Measurements from ENCODE around the gene ADAMTS6. TPM values are rescaled to one million over a fixed set of nuclear protein-coding genes. Genes with fewer than 3 reads are reported as not detected.

Gene ADAMTS6
- total RNA-seq, 1 donor from 2014 or later: 17.0 TPM

DNA sequence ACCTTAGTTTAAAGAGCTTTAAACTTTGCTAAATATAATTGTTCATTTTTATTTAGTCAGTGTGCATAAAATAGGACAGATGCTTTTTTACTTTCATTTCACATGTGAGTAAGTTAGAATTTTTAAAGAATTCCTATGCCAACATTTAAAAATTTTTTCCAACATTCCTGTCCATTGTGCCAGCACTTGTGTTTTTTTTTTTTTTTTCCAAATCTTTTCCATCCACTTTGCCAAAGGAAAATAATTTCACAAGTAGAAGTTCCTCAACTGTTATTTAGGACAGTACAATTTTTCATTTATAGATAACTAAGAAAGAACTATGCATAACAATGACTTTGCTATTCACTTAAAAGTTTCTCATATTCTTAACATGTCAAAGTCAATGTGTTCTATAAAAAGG lies 189.5 kb downstream of the ADAMTS6 start:
- DNase-seq (ENCODE audit: low read depth): no peak

DNA sequence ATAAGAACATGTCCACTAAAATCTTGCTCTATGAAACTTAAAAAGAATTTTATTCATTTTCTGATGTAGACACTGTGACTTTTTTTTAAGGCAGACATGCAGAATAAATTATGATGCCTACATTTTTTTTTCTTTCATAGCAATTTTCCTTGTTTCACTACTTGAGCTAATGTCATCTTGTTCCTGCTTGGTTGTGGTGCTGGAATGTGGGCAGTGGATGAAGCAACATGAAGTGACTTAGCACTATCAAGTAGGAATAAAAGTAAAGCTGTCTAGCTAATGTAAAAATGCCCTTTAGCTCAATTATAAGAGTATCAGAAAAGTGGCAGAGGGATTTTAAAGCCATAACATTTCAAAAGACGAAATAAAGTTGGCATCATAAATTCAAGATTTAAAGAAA lies 191.0 kb downstream of the ADAMTS6 start:
- DNase-seq (ENCODE audit: low read depth): peak; percentile 20

DNA sequence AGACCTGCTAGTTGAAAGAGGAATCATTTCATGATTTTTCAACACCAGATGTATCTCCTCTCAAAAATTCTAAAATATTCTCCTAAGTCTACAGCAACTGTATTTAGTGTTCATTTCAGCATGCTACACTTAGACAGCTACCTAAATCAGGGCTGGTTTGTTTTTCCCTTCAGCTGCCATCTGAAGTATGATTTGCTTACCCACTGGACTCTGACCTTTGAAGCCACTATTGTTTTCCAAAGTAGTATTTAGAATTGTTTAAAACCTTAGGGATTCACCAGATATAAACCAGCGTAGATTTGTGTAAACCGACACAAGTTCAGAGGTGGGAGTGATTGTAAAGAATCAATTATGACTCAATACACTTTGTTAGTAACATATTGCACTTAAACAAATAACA lies 193.1 kb downstream of the ADAMTS6 start:
- DNase-seq (ENCODE audit: low read depth): no peak

DNA sequence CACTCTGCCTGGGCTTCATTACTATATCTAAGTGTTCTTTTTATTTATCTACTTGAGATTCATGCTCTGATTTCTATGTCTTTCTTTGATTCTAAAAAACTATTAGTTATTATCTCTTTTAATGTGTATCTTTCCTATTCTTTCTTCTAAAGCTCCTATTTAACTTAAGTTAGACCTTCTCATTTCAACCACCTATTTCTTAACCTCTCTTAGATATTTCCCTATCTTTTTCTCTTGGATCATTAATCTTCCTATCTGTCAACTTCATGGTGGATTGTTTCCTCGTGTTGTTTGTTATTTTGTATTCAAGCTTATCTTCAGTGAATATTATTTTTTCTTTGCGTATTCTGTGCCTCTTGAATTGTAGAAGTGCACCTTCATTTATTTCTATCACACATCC lies 202.1 kb downstream of the ADAMTS6 start:
- DNase-seq (ENCODE audit: low read depth): no peak

DNA sequence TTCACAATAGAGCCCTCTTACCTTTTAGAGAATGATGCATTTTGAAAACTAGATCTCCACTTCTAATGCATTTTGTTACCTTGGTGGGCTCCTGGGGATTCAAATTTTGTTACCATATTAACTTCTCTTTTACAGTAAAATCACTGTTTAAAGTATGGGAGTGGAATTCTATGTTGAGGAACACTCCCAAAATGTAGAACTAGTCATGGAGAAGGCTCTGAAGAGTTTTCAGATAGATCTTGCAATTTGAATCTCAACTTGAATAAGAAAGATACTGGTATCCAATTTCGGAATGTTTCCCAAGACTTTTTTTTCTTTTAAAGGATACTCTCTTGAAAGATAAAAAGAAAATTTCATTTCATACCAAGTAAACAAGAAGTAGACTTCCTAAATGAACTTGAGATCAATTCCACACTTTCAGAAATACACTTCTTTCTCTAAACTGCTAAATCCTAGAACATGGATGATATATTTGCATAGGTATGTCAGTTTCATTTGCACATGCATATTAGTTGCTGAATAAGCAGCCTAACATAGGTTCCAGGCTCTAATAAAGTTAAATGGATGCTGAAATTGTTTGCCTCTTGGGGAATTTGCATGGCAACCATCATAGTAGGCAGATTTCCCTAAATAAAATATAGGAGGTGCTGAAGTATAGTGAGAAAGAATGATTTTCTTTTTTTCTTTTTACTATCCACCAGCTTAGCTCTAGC lies 205.4 kb downstream of the ADAMTS6 start:
- DNase-seq (ENCODE audit: low read depth): no peak

DNA sequence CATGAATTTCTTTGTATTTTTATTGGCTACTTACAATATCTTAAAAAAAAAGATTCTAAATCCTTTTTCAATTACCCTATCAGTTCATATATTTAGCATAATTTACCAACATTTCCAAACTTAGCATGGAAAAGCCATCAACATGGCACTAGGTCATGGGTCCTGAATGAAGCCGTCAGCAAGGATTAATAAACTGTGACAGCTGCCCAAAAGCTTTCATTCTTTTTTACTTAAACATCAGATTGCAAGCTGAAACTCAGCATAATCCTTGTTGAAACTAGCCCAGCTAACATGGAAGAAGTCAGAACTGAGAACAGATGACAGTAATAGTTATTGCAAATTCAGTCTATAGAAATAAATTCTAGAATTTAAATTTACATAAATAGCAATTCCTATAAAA lies 209.8 kb downstream of the ADAMTS6 start:
- no peak for DNase-seq (ENCODE audit: low read depth)

DNA sequence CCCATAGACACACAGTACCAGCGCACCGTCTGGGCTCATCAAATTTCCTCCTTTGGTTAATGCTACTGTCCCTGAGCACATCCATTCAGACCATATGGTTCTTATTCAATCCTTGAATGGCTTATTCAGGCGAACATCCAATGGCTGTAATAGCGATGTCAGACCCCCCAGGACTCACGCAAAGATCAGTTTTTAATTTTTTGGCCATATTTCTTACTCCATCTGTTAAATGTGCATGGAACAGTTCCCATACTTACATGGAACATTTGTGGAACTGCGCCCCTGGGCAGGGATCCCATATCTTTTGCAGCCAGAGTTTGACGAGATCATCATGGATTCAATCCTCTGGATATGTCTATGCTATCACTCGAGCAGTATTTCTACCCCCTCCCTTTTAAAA lies 213.2 kb downstream of the ADAMTS6 start:
- no peak for DNase-seq (ENCODE audit: low read depth)

DNA sequence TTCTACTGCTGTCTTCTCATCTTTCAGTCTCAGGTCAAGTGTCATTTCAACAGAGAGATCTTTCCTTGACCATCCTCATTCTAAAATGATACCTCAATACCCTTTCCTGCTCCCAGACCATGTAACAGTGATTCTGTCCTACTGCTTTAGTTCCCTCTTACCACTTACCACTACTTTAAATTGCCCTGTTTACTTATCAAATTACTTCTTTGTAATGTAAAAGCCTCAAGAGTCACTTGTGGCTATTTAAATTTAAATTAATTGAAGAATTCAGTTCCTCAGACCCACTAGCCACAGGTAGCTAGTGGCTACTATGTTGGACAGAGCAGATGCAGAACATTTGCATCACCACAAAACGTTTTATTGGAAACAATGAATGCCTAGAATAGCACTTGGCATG lies 217.3 kb downstream of the ADAMTS6 start:
- DNase-seq (ENCODE audit: low read depth): peak; percentile 4

DNA sequence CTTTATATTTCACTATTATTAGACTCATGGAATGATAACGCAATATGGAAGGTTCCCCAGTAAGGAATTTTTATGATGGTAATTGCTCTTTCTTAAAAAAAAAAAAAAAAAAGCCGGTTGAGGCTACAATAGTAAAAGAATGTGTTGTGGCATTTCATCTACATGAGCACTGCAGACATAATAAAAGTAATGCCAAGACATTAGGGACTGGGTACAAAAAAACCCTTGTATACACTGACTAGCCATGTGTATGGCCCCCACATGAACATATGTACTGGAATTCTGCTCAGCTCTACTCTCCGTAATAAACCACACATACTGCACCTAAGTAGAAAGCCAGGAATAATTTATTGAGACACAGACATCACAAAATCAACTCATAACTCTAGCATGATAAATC lies 218.4 kb downstream of the ADAMTS6 start:
- no peak for DNase-seq (ENCODE audit: low read depth)

DNA sequence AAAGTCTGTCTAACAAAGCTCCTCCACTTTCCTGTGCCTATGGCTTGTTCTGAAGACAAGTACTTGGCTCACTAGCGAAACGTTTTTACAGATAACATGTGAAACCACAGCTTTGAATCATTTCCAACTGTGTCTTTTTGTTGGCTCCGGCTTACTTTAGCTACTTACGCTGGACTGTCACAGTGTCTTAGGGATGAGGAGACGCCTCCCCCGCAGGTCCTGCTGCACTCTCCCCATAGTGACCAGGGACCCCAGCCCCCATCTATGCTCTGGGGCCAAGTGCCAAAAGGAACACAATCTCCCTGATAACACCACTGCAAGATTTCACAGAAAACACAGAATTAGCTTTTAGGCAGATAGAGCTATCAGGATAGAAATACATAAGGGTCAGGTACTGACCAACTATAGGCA lies 219.1 kb downstream of the ADAMTS6 start:
- DNase-seq (ENCODE audit: low read depth): peak; percentile 60

DNA sequence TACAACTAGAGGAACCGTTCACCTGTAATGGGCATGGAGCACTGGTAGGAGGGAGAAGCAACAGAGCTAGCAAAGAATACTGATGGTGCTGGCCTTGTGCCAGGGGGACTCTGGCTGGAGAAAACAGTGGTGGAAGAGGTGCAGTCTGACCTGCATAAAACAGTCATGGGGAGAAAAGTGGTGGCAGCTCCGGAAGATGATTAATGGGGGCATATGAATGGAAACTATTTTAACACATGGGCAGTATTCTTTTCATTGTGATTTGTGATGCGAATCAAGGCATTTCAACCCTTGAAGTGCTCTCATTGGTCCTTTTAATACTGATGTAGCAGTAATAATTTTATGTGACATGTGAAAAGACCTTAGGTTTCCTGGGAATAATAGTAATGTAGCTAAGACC lies 219.6 kb downstream of the ADAMTS6 start:
- DNase-seq (ENCODE audit: low read depth): peak; percentile 16

DNA sequence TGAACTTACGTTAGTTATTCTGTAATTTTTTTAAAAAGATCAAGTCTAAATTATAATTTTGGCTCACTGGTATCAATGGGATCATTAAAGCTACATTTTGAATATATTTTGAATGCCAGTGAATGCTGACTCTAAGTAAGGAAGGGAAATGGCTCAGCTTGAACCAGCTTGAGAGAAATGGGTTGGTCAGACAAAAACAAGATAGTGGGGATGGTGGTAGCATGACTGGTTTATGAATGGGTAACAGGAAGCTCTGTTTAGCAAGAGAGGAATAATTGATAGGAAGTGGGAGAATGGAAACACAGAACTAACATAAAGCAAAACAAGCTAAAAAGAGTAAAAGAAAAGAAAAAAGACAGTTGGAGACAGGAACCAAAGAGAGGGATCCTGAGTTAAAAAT lies 220.2 kb downstream of the ADAMTS6 start:
- no peak for DNase-seq (ENCODE audit: low read depth)

DNA sequence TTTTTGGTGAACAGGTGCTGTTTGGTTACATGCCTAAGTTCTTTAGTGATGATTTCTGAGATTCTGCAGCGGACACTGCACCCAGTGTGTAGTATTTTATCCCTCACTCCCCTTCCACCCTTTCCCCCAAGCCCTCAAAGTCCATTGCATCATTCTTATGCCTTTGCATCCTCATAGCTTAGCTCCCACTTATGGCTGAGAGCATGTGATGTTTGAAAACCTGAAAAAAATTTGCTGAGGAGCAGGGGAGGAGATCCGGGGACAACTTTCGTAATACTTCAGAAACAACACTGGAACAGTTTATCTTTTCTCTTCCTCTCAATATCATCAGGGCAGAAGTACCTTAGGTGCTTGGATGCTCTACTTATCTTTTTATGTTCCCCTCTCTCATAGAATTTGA lies 226.4 kb downstream of the ADAMTS6 start:
- DNase-seq (ENCODE audit: low read depth): no peak

DNA sequence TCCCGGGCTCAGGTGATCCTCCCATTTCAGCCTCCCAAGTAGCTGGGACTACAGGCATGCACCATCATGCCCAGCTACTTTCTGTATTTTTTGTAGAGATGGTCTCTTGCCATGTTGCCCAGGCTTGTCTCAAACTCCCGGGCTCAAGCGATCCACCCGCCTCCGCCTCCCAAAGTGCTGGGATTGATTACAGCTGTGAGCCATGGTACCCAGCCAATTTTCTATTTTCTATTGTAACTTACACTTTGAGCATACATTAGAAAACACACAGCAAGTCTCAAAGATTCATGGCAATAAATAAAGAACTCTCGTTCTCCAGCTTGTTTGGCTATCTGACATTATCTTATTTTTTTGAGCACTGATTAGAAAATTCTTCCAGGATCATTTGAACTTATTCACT lies 228.7 kb downstream of the ADAMTS6 start:
- DNase-seq (ENCODE audit: low read depth): no peak

DNA sequence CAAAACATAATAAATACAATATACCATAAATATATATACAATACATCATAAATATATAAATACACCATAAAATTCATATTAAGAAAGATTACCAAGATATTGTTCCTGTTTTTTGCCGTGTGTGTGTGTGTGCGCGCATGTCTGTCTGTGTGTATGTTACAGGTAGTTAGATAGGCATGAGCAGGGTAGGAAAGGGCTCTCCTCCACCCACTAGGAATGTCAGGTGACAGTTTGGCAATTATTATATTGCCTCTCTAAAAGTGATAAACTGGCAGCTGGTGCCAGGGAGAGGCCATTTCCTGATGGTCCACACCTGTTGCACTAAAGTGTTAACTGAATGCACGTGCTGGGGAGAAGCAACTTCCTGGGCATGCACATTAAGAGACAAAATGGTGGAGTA lies 232.8 kb downstream of the ADAMTS6 start:
- no peak for DNase-seq (ENCODE audit: low read depth)

DNA sequence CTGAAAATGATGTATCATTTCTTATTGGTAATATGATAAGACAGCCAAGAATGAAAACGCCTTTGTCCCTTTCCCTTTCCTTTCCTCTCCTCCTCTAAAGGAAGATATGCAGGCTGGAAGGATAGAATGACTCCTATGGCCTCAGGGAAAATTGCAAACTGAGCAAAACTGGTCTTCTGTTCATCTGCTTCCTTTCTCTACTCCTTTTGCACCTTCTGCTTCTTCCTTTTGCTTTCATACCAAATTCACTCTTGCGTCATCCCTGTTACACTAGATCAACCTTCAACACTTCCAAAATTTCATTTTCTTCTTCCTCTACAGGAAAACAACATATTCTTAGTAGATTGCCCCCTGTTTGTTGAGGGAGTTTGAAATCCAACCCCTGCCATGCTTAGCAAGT lies 234.1 kb downstream of the ADAMTS6 start:
- no peak for DNase-seq (ENCODE audit: low read depth)

DNA sequence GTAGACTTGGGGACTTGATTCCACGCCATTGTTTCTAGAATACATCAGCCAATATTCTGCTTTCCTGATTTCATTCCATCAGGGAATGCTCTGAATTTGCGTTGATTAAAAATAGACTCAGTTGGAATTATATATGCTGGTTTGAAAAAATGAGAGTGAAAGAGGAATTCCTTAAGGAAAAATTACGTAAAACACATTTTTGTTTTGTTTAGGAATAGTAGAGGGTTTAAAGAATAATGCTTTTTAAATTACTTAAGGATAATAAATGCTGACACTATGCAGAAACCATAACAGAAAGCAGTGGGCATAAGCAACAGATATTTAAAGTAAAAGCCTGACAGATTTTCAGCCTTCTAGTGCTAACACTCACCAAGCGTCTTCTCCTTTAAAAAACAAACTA lies 235.0 kb downstream of the ADAMTS6 start:
- no peak for DNase-seq (ENCODE audit: low read depth)

DNA sequence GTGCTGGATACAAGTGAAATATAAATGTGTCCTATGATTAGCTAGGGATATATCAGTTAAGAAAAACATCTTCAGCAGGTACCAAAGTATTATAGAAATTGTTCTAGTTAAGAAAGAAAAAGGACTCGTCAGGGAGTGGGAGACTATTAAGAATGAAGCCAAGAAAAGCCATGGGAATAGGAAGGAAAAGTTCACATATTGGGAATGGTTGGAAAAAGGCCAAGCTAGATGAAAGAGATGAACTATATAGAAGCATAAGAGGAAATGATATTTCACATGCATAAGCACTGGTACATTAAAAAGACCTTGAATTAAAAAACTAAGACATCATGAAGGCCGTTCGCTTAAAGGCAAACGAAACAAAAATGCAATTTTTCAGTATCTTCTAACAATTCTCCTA lies 237.7 kb downstream of the ADAMTS6 start:
- no peak for DNase-seq (ENCODE audit: low read depth)

DNA sequence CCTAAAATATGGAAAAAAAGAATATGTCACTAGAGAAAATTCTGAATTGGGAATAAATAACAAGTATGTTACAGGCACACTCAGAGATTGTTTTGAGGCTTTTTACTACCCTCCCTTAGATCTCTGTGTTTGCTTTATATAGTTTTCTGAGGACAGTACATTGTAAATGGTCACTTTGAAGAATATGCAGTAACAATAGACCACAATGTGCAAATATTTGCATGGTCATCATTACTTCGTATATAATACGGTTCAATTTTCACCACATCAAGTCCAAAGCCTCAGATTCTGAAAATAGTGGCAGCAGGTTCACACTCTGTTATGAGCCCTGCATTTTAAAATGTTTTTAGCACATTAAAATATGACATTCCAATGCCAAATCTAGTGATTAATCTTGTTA lies 238.6 kb downstream of the ADAMTS6 start:
- DNase-seq (ENCODE audit: low read depth): no peak

DNA sequence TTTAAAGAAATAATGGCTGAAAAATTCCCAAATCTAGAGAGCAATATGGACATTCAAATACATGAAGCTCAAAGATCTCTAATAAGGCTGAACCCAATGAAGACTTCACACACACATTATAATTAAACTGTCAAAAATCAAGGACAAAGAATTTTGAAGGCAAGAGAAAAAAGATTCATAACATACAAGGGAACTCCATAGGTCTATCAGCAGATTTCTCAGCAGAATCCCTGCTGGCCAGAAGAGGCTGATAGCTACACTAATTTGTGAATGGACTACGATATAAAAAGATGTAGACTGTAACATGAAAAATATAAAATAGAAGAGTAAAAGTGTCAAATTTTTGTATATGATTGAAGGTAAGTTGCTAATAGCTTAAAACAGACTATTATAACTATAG lies 251.9 kb downstream of the ADAMTS6 start:
- DNase-seq (ENCODE audit: low read depth): no peak

DNA sequence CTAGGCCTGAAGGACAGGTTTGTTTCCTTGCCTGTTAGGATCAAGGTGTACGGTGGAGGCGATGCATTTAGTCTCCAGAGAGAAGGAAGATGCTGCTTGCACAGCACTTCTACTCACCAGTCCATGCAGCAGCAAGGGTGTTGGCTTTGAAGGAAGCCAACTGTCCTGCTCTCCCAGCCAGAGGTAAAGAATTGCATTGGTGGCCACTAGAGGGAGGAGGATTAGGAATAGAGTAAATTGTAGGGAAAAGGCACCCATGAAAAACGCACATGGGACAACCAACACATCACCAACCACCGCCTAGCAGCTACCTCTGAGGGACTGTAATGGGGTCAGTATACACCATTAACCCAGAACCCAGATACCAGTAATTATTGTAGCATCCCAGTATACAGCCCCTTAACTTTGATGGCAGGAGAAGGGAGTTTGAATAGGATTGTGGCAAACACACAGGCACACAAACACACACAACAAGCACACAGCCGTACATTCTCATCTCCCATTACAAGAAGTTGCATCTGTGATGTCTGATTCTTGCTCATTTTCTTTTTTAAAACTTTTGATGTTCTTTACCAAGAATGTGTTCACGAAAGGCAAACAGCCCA lies 267.7 kb downstream of the ADAMTS6 start:
- peak; percentile 46 for DNase-seq (ENCODE audit: low read depth)

DNA sequence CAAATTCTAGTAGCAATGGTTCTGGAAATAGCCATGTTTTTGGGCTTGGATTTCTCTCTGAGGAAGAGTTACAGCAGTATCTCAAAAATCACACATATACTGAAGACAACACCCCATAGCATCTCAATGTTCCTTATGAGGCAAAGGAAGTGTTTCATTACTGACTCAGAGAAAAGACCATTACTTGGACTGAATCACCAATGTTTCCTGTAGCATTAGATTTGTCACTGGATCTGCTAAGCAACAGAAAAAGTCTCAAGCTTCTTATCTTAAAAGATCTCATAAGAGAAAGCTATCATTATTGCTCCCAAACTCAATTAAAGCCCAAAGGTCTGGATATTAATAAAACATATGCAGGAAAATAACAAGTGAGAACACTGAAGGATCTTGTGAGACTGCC lies 272.4 kb downstream of the ADAMTS6 start:
- DNase-seq (ENCODE audit: low read depth): peak; percentile 23

DNA sequence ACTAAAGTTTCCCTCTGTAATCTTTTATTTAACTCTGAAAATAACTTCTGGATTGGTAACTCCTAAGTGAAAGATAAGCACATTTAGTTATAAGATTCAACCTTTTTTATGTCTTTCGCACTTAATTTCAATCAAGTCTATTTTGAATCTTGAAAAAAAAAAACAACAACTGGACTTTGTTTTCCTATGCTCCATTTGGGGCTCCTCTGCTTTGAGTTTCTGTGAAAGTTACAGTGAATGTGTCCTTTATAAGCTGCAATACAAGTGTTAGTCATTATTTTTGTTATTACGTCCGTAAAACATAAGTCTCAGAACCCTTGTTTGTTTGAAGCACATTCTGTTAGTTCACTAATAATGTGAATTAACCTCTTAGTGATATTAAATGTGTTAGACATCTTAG lies 276.8 kb downstream of the ADAMTS6 start:
- DNase-seq (ENCODE audit: low read depth): peak; percentile 37

Data from myocyte (in vitro differentiated cells).